Measurements from ENCODE around the gene GPR156.

DNA sequence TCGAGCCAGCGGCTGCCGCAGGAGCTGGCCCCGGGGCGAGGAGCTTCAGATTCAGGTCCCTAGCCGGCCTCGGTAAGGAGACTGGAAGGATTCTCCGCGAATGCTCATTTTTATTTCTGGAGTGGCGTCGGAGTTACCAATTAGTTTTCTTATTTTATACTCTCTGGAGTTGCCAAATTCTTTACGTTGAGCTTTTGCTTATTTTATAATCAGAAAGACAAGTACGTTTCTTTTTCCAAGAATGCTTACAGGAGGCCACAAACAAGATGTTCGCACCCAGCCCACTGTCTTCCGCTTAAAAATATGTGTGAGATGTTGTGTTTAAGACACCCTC, 453 bp upstream of the GPR156 start:
- TF ChIP-seq, protein P1, sequence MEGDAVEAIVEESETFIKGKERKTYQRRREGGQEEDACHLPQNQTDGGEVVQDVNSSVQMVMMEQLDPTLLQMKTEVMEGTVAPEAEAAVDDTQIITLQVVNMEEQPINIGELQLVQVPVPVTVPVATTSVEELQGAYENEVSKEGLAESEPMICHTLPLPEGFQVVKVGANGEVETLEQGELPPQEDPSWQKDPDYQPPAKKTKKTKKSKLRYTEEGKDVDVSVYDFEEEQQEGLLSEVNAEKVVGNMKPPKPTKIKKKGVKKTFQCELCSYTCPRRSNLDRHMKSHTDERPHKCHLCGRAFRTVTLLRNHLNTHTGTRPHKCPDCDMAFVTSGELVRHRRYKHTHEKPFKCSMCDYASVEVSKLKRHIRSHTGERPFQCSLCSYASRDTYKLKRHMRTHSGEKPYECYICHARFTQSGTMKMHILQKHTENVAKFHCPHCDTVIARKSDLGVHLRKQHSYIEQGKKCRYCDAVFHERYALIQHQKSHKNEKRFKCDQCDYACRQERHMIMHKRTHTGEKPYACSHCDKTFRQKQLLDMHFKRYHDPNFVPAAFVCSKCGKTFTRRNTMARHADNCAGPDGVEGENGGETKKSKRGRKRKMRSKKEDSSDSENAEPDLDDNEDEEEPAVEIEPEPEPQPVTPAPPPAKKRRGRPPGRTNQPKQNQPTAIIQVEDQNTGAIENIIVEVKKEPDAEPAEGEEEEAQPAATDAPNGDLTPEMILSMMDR (IDR thresholded peaks at IDR 0.05) = no peak
- TF ChIP-seq POLR2A (IDR thresholded peaks at IDR 0.05) = no peak

Measured in Peyer's patch (tissue), 4 donors.